Measurements from ENCODE around the gene MAEA.

Gene MAEA

GRCh38 chr4:1381944-1382541 lies 92.4 kb downstream of the MAEA start:
- no peak overlapping the region for H3K9ac ChIP-seq
- H3K4me3 ChIP-seq = no peak overlapping the region
- H3K9me3 ChIP-seq (replicated peaks in 1 of 11) = peaks cover 0 to 3% (median 0%) of the 10 kb centered on the region in 11 experiments; a peak in 2 of 22 replicates
- no peak overlapping the region for H3K27ac ChIP-seq
- no peak overlapping the region for H3K4me2 ChIP-seq
- peaks cover 0 to 17% (median 0%) of the 10 kb centered on the region in 11 experiments; a peak in 3 of 22 replicates for H3K27me3 ChIP-seq
- H4K20me1 ChIP-seq = peaks cover 0 to 51% (median 10%) of the 10 kb centered on the region in 11 experiments; a peak in 11 of 22 replicates
- H3K4me1 ChIP-seq = peaks cover 0 to 40% (median 22%) of the 10 kb centered on the region in 10 experiments; a peak in 14 of 20 replicates
- no peak for TF ChIP-seq Cebpa-rat (IDR thresholded peaks at IDR 0.05)
- peaks cover 0 to 23% (median 3%) of the 10 kb centered on the region in 11 experiments; a peak in 6 of 22 replicates for H3K36me3 ChIP-seq

GRCh38 chr4:1382776-1383727 lies 93.4 kb downstream of the MAEA start:
- TF ChIP-seq Cebpa-rat (IDR thresholded peaks at IDR 0.05) = no peak

GRCh38 chr4:1383728-1384591 lies 94.3 kb downstream of the MAEA start:
- Histone ChIP-seq H3K4me1 (peaks cover 0 to 21% (median 3%) of the 10 kb centered on the region in 10 experiments; a peak in 13 of 20 replicates), H3K36me3 (peaks cover 0 to 38% (median 4%) of the 10 kb centered on the region in 11 experiments; a peak in 7 of 22 replicates), H3K4me3 (no peak overlapping the region)

More at GRCh38 chr4:1382776-1383727, 93.4 kb downstream of the MAEA start:
- no peak overlapping the region for H3K27ac ChIP-seq
- peaks cover 0 to 30% (median 12%) of the 10 kb centered on the region in 10 experiments; a peak in 14 of 20 replicates for H3K4me1 ChIP-seq
- no peak overlapping the region for H3K9ac ChIP-seq
- H4K20me1 ChIP-seq = peaks cover 0 to 41% (median 6%) of the 10 kb centered on the region in 11 experiments; a peak in 9 of 22 replicates
- H3K9me3 ChIP-seq (replicated peaks in 1 of 11) = peaks cover 0 to 11% (median 5%) of the 10 kb centered on the region in 11 experiments; a peak in 14 of 22 replicates
- no peak overlapping the region for H3K4me2 ChIP-seq
- H3K27me3 ChIP-seq = peaks cover 0 to 10% (median 0%) of the 10 kb centered on the region in 11 experiments; a peak in 2 of 22 replicates
- peaks cover 0 to 30% (median 4%) of the 10 kb centered on the region in 11 experiments; a peak in 6 of 22 replicates for H3K36me3 ChIP-seq
- no peak overlapping the region for H3K4me3 ChIP-seq

GRCh38 chr4:1384675-1385372 lies 95.1 kb downstream of the MAEA start:
- H3K27ac ChIP-seq = no peak overlapping the region
- no peaks in the 10 kb centered on the region for H3K27me3 ChIP-seq
- peaks cover 0 to 24% (median 0%) of the 10 kb centered on the region in 11 experiments; a peak in 1 of 22 replicates for H4K20me1 ChIP-seq
- H3K9ac ChIP-seq = peak overlapping the region in 1 of 11 experiments; percentile 9; a peak in 1 of 22 replicates
- H3K4me2 ChIP-seq = peak overlapping the region in 2 of 11 experiments; percentile 10; a peak in 1 of 22 replicates
- H3K4me3 ChIP-seq = no peak overlapping the region
- TF ChIP-seq Cebpa-rat (IDR thresholded peaks at IDR 0.05) = no peak
- peaks cover 16 to 29% (median 22%) of the 10 kb centered on the region in 11 experiments for H3K9me3 ChIP-seq (replicated peaks in 1 of 11)
- H3K36me3 ChIP-seq = peaks cover 0 to 42% (median 4%) of the 10 kb centered on the region in 11 experiments; a peak in 7 of 22 replicates
- H3K4me1 ChIP-seq = peaks cover 0 to 16% (median 0%) of the 10 kb centered on the region in 10 experiments; a peak in 3 of 20 replicates

More at GRCh38 chr4:1383728-1384591, 94.3 kb downstream of the MAEA start:
- H3K27ac ChIP-seq = no peak overlapping the region
- H3K4me2 ChIP-seq = no peak overlapping the region
- peaks cover 0 to 32% (median 1%) of the 10 kb centered on the region in 11 experiments; a peak in 7 of 22 replicates for H4K20me1 ChIP-seq
- H3K9ac ChIP-seq = no peak overlapping the region
- H3K9me3 ChIP-seq (replicated peaks in 1 of 11) = peaks cover 8 to 21% (median 14%) of the 10 kb centered on the region in 11 experiments
- H3K27me3 ChIP-seq = peaks cover 0 to under 1% (median 0%) of the 10 kb centered on the region in 11 experiments; a peak in 1 of 22 replicates
- TF ChIP-seq Cebpa-rat (IDR thresholded peaks at IDR 0.05) = no peak

GRCh38 chr4:1385373-1386340 lies 96.0 kb downstream of the MAEA start:
- Histone ChIP-seq H3K4me2 (peak overlapping the region in 2 of 11 experiments; percentile 10; a peak in 1 of 22 replicates), H3K27me3 (no peaks in the 10 kb centered on the region), H3K4me3 (no peak overlapping the region), H4K20me1 (peaks cover 0 to 24% (median 0%) of the 10 kb centered on the region in 11 experiments; a peak in 1 of 22 replicates), H3K4me1 (peaks cover 0 to 16% (median 0%) of the 10 kb centered on the region in 10 experiments; a peak in 3 of 20 replicates), H3K36me3 (peaks cover 0 to 42% (median 4%) of the 10 kb centered on the region in 11 experiments; a peak in 7 of 22 replicates), H3K9me3 (replicated peaks in 1 of 11) (peaks cover 22 to 36% (median 30%) of the 10 kb centered on the region in 11 experiments), H3K27ac (no peak overlapping the region), H3K9ac (peak overlapping the region in 1 of 11 experiments; percentile 9; a peak in 1 of 22 replicates)
- TF ChIP-seq Cebpa-rat (IDR thresholded peaks at IDR 0.05) = no peak
